ENCODE measurements around the gene SLC26A6.

Gene SLC26A6

DNA sequence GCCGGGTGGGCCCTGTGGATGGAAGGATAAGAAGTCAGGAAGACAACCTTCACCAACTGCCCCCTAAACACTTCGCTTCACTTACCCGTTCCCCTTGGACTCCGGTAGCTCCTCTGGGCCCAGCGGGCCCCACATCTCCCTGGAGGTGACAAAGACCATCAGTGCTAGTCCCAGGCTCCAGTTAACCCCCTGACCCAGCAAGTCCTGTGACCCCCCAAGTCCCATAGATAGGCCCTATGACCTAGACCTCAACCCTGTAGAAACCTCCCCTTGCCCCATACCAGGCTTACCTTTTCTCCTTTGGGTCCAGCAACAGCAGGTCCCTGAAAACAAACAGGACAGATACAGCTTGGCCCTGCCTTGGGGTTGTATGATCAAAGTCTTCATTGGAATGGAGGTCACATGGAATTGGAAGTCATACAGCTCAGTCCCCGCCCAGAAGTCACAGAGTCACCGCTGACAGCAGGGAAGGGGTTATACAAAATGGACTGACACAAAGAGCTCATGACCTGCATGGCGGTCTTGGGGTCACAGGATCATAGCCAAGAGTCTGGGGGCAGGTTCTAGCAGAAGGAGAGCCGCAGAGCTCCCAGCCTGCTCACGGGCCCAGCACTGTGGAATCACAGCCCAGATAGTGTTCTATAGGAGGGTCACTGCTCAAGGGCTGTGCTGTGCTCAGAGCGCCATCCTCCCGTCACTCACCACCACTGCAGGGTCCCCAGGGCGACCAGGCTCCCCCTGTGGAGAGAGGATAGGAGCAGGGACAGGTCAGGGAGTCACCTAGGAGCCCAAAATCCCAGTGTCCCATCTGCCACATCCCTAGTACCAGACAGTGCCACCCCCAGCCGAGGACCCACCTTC is 53.4 kb downstream of the SLC26A6 start:
- in situ Hi-C loops (cut with MboI; ENCODE audit: low sequenced_read_pairs) = no loop called here

DNA sequence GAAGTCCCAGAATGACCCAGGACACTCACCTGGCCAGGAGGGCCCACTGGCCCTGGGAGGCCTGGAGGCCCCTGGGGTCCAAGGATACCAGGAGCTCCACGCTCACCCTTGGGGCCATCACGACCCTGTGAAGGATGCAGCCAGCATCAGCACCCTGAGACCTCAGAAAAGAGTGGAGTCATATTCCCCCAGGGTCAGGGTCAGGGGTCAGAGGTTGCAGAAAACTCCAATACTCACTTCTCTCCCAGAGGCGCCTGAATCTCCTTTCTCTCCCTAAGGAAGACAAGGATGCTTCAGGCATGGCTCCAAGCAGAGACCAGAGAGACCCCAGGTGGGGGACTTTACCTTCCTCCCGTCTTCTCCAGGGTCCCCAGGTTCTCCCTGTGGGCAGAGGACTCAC is 58.6 kb downstream of the SLC26A6 start:
- in situ Hi-C loops (cut with MboI; ENCODE audit: low sequenced_read_pairs) = no loop called here
